Aorta (tissue), 5 donors: ENCODE results near the gene SYT12. TPM values are rescaled to one million over a fixed set of nuclear protein-coding genes. Genes with fewer than 3 reads are reported as not detected.

Experiments used
- ATAC-seq: fragments of 200-7000 bp; cut with Tn5 transposase; one replicate; pipeline ENCODE4 v1.9.1; 2022; ENCODE audit warnings: moderate library complexity; ENCODE audit not compliant: low FRiP score
- DNase-seq, 2 donors: peaks; one replicate each; pipeline ENCODE4 v3.0.0-alpha.2; 2020
- H3K27ac ChIP-seq, 2 donors: one replicate each; pipeline ENCODE4 v1.5.1; 2013; ENCODE audit warnings: low read length in 2 of 2, mild to moderate bottlenecking in 2 of 2, moderate library complexity in 2 of 2, control low read depth in 1 of 2, inconsistent platforms in 1 of 2, low read depth in 1 of 2
- H3K27me3 ChIP-seq, 2 donors: one replicate each; pipeline ENCODE4 v1.6.1; 2013; ENCODE audit warnings: control low read depth in 1 of 2, low read length in 1 of 2, mild to moderate bottlenecking in 1 of 2, moderate library complexity in 1 of 2; ENCODE audit not compliant: insufficient read depth in 2 of 2, control insufficient read depth in 1 of 2
- H3K36me3 ChIP-seq, 2 donors: one replicate each; pipeline ENCODE4 v1.6.1; 2013; ENCODE audit warnings: control low read depth in 1 of 2, low read length in 1 of 2, mild to moderate bottlenecking in 1 of 2; ENCODE audit not compliant: insufficient read depth in 2 of 2, control insufficient read depth in 1 of 2
- H3K4me1 ChIP-seq, 2 donors: one replicate each; pipeline ENCODE4 v1.6.1; 2013; ENCODE audit warnings: low read length in 2 of 2, control low read depth in 1 of 2, mild to moderate bottlenecking in 1 of 2, moderate library complexity in 1 of 2; ENCODE audit not compliant: insufficient read depth in 2 of 2, control insufficient read depth in 1 of 2
- H3K4me3 ChIP-seq, 2 donors: one replicate each; pipeline ENCODE4 v1.5.1; 2013; ENCODE audit warnings: low read length in 2 of 2, control low read depth in 1 of 2, mild to moderate bottlenecking in 1 of 2
- H3K9me3 ChIP-seq: one replicate; pipeline ENCODE4 v1.6.1; 2013; ENCODE audit warnings: mild to moderate bottlenecking, low read length; ENCODE audit not compliant: control insufficient read depth
- WGBS, 2 donors: extraction: QIAGEN DNeasy Blood & Tissue Kit; methylation state at CpG; one replicate each; pipeline ENCODE4 v1.1.7; 2013; 5-methylcytosine and 5-hydroxymethylcytosine counted together
- intact Hi-C, 2 donors: fragments of 100-400 bp; cut with DNase I; formaldehyde crosslinking; loops; one replicate each; pipeline versions ENCODE4 v1.14.2 to v1.15.0; 2022
- polyA plus RNA-seq, 2 donors: library from polyadenylated mRNA; stranded (reverse); fragments of 200-250 nt; gene quantifications; one replicate each; pipeline ENCODE4 v1.2.3, GENCODE V29; 2013
- total RNA-seq, 2 donors: library from RNA; stranded (reverse); fragmentation: NEBNext Ultra II Directional; extraction: Animal tissue kit (Norgen Biotek cat#: 25700); gene quantifications; one replicate each; pipeline ENCODE4 v1.2.1, GENCODE V29; 2021
- donor health status: healthy with polysubstance abuse.
- donor health status: Bipolar disorder and iron deficiency.
- donor health status: DM: no; HTN: no; CAD: no.
- donor health status: DM: no; HTN: no; CAD: no.
- donor health status: DM: yes; HTN: yes; CAD: no.

SYT12 gene
- total and polyA plus RNA-seq, 4 donors = 1.4 to 5.5 (median 4.2) TPM

DNA sequence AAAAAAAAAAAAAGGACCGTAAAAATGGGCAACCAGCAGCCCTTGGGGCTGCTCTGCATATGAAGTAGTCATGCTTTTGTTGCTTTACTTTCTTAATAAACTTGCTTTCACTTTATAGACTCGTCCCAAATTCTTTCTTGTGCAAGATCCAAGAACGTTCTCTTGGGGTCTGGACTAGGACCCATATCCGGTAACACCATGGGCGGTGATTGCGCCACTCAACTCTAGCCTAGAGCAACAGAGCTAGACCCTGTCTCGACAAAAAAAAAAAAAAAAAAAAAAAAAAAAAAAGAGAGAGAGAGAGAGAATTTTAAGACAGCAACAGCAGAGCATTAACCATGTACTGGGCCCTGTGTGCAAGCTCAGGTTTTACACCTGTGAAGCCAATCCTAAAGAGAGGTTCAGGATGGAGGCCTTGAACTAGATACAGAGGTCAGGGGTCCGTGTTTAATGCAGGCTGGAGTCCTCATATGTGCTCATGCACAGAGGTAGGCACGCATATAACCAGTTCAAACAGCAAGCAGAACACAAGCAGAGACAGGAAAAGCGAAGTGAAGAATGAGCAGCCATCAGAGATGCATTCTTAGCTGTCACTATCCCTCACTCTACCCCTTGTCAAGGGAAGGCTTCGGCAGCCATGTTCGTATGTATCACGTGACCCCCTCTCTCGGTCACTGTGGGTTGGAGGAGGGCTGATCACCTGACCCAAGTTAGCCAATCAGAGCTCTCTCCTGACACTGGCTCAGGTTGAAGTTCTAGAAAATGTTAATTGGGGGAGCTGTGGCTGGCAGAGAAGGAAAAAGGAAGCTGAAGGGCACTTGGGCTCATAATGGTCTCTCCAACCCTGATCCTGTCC, 16.7 kb upstream of the SYT12 start:
- Histone ChIP-seq H3K4me3 (no peak overlapping the region), H3K36me3 (no peaks in the 10 kb centered on the region), H3K27me3 (no peaks in the 10 kb centered on the region), H3K4me1 (no peaks in the 10 kb centered on the region), H3K9me3 (no peaks in the 10 kb centered on the region), H3K27ac (no peak overlapping the region)
- ATAC-seq = no peak
- 82 to 84% methylated on average over 13 to 14 of the region's 14 CpGs for WGBS, 2 donors
- no peak for DNase-seq
- intact Hi-C loops = no loop called here

DNA sequence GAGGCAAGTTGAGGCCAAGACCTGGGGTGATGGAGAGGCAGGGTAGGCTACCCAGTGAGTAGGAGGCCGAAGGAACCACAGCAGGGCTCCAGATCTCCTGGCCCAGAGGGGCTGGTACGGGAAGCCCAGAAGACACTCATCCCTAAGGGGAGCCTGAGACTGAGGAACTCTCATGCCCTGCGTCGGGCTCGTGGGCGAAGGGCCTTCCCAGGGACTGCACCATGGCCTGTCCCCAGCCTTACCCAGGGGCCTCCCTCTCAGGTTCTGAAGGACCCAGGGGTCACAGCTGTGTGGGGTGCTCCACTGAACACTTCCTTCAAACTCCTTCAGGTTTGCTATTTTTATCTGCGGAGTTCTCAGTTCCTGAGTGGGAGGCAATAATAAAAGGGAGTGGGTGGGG, 15.8 kb upstream of the SYT12 start:
- no peak for DNase-seq
- H3K9me3 ChIP-seq = no peaks in the 10 kb centered on the region
- H3K27me3 ChIP-seq = no peaks in the 10 kb centered on the region
- H3K4me1 ChIP-seq = no peaks in the 10 kb centered on the region
- H3K36me3 ChIP-seq = no peaks in the 10 kb centered on the region
- intact Hi-C loops = no loop called here
- no peak overlapping the region for H3K4me3 ChIP-seq
- no peak overlapping the region for H3K27ac ChIP-seq
- WGBS, 2 donors = 95 to 98% methylated on average over 7 of the region's 7 CpGs
- ATAC-seq = no peak

DNA sequence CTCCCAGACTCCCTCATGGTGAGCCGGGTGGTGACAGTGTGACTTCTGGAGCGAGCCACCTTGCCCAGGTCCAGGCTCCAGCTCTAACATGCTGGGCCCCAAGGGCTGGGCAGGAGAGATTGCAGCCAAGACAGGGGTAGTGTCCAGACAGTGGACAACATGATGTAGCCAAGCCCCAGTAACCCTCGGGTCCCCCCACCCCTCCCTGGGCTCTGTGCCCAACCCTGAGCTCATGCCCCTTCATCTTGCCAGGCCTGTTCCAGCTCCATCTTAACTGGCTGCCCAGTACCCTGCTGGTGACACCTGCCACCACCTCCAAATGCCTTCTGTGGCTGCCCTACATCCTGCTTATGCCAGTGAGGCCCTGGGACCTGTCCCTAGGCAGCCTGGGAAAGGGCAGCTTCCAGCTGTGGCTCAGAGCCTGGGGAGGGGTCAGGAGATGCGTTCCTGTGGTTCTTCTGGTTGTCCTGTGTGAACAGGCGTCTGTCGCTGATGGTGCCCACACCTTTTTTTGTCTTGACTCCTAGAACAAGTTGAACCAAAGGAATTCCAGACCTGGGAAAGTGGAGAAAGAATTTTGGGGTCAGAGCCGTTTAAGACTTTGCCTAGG, 12.5 kb upstream of the SYT12 start:
- intact Hi-C loops = no loop called here
- H3K9me3 ChIP-seq = no peaks in the 10 kb centered on the region
- H3K27me3 ChIP-seq = no peaks in the 10 kb centered on the region
- ATAC-seq (no peak), DNase-seq (no peak)
- H3K36me3 ChIP-seq = no peaks in the 10 kb centered on the region
- WGBS, 2 donors = 76 to 80% methylated on average over 7 of the region's 7 CpGs
- H3K4me3 ChIP-seq = no peak overlapping the region
- no peak overlapping the region for H3K27ac ChIP-seq
- H3K4me1 ChIP-seq = no peaks in the 10 kb centered on the region

DNA sequence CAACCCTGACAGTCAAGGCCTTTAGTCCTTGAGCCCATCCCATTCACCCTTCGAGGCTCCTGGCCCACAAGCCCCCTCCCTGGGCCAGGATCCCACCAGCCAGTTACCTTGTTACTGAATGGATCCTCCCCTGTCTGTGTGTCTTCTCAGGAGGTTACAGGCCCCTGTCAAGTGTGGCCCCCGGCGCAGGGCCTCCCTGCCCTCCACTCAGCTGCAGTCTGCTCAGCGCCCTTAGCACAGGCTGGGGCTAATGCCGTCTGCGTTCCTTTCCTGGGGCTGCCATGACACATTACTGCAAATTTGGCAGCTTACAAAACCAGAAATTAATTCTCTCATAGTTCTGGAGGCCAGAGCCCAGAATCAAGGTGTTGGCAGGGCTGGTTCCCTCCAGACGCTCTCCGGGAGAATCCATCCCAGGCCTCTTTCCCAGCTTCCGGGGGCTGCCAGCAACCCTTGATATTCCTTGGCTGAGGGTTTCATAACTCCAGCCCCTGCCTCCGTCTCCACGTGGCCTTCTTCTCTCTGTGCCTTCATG, 9.4 kb upstream of the SYT12 start:
- 88% methylated on average over 11 of the region's 11 CpGs for WGBS, 2 donors
- H3K36me3 ChIP-seq = no peaks in the 10 kb centered on the region
- DNase-seq = no peak
- H3K4me1 ChIP-seq = no peaks in the 10 kb centered on the region
- H3K9me3 ChIP-seq = no peaks in the 10 kb centered on the region
- no peak for ATAC-seq
- H3K27me3 ChIP-seq = no peaks in the 10 kb centered on the region
- H3K4me3 ChIP-seq = no peak overlapping the region
- H3K27ac ChIP-seq = no peak overlapping the region
- intact Hi-C loops = no loop called here

DNA sequence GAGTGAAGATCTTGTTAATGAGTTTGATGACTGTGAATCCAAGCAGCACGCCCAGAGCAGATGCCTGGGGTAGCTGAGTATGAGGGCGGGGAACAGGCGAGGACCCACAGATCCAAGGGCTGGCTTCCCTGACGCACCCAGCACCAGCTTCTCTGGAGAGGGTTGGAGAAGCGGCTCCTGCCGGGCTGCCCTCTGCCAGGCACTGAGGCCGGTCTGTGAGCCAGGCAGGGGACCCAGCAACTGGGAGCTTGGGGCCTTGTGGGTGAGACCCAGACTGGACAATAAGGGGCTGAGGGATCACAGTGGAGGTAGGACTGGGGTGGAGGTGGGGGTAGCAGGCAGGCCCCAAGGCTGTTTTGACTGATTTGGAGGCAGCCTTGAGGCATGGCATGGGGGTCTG, 8.6 kb upstream of the SYT12 start:
- H3K4me1 ChIP-seq = no peaks in the 10 kb centered on the region
- H3K4me3 ChIP-seq = no peak overlapping the region
- no peaks in the 10 kb centered on the region for H3K27me3 ChIP-seq
- intact Hi-C loops = no loop called here
- ATAC-seq (no peak), DNase-seq (no peak)
- no peak overlapping the region for H3K27ac ChIP-seq
- WGBS, 2 donors = 97 to 98% methylated on average over 7 of the region's 7 CpGs
- no peaks in the 10 kb centered on the region for H3K9me3 ChIP-seq
- no peaks in the 10 kb centered on the region for H3K36me3 ChIP-seq

DNA sequence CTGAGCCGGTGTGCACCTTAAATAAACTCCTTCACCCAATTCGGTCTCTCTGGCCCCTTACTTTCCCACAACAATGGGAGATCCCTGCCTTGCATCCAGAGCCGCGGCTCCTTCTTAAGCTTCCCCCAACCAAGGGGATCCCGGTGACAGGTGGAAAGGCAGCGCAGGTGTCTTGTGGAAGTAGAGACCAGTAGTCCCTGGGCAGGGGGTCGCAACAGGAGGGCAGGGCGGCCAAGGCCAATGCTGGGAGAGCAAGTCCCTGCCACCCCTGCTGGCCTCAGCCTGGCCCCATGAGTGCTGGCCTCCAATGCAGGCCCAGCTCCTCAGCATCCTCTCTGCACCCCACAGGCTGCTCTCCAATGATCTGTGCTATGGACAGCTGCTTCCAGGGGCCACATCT, 7.9 kb upstream of the SYT12 start:
- no peaks in the 10 kb centered on the region for H3K4me1 ChIP-seq
- intact Hi-C loops = no loop called here
- no peak for ATAC-seq
- H3K27ac ChIP-seq = no peak overlapping the region
- WGBS, 2 donors = 94 to 97% methylated on average over 8 of the region's 8 CpGs
- no peaks in the 10 kb centered on the region for H3K36me3 ChIP-seq
- no peak for DNase-seq
- no peaks in the 10 kb centered on the region for H3K9me3 ChIP-seq
- H3K4me3 ChIP-seq = no peak overlapping the region
- H3K27me3 ChIP-seq = no peaks in the 10 kb centered on the region

DNA sequence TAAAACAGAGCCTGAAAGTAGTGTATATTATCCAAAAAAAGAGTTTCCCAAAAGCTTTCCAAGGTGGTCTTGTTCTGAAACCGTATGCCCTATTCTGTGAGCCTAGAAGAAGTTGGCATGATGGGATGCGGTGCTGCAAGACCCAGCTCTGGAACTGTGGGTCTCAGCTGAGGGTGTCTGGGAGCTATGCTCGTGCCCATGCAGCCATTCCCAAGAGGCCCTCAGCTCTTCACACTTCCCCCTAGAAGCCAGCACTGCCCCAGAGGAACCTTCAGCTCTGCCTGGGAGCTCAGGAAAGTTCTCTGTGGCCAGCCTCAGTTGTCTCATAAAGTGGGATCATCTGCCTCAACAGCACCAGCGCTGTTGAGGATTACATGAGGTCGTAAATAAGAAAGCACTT, 6.4 kb upstream of the SYT12 start:
- H3K27me3 ChIP-seq = no peaks in the 10 kb centered on the region
- H3K4me1 ChIP-seq = no peaks in the 10 kb centered on the region
- H3K9me3 ChIP-seq = no peaks in the 10 kb centered on the region
- no peak overlapping the region for H3K27ac ChIP-seq
- DNase-seq (no peak), ATAC-seq (no peak)
- H3K4me3 ChIP-seq = no peak overlapping the region
- no peaks in the 10 kb centered on the region for H3K36me3 ChIP-seq
- intact Hi-C loops = no loop called here
- WGBS, 2 donors = 76 to 82% methylated on average over 5 of the region's 5 CpGs

DNA sequence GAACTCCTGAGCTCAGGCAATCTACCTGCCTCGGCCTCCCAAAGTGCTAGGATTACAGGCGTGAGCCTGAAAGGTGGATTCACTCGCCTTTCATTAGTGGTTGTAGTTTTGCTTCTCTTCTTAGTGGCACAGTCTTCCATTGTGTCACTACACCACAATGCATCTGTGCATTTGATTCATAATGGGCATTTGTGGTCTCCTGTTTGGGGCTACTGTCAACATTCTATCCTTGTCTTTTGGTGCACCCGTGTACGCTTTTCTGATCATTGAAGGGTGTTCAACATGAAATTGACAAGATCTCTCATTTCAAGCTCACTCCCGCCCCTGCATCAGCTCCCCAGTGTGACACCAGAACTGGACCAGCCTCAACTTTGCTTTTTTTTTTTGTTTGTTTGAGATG, 2.0 kb upstream of the SYT12 start:
- H3K27ac ChIP-seq = no peak overlapping the region
- intact Hi-C loops = no loop called here
- DNase-seq (no peak), ATAC-seq (no peak)
- no peaks in the 10 kb centered on the region for H3K27me3 ChIP-seq
- no peaks in the 10 kb centered on the region for H3K9me3 ChIP-seq
- WGBS, 2 donors = 89 to 95% methylated on average over 6 of the region's 6 CpGs
- H3K4me3 ChIP-seq = no peak overlapping the region
- H3K4me1 ChIP-seq = no peaks in the 10 kb centered on the region
- H3K36me3 ChIP-seq = no peaks in the 10 kb centered on the region
